HEK293 (cell line): ENCODE measurements around the gene SDCBP2.

ENCODE experiments used
- CTCF ChIA-PET: fragments of 350-600 bp; formaldehyde crosslinking; extraction: SDS; loops from one replicate; lab custom pipeline; 2021; ENCODE audit warnings: antibody characterized with exemption; lab: Yijun Ruan, JAX
- POLR2A ChIA-PET: fragments of 300-600 bp; formaldehyde crosslinking; extraction: SDS; loops from one replicate; lab custom pipeline; 2020; ENCODE audit warnings: antibody characterized with exemption, inconsistent platforms; lab: Yijun Ruan, JAX
- H3K27ac ChIP-seq: fragments of 200-500 bp; sonication (Bioruptor generic); 2 replicates; pipeline ENCODE4 v1.5.1; 2014; ENCODE audit warnings: low read depth, low read length, control low read depth, inconsistent platforms; ENCODE audit errors: extremely low read depth
- H3K36me3 ChIP-seq, 2 experiments: fragments of 200-500 bp in 1 of 2; sonication (Bioruptor generic) in 1 of 2; 1 replicate in 1 of 2; 2 replicates in 1 of 2; pipeline ENCODE4 v1.5.1; 2014 to 2017; ENCODE audit warnings: inconsistent platforms in 2 of 2, low read length in 2 of 2; ENCODE audit not compliant: control insufficient read depth in 2 of 2, insufficient read depth in 1 of 2
- H3K4me1 ChIP-seq: fragments of 200-500 bp; sonication (Bioruptor generic); 2 replicates; pipeline ENCODE4 v1.5.1; 2014; ENCODE audit warnings: mild to moderate bottlenecking, low read length, inconsistent platforms; ENCODE audit not compliant: control insufficient read depth, insufficient read depth
- H3K4me3 ChIP-seq: 2 replicates; pipeline ENCODE4 v1.5.1; 2011; ENCODE audit warnings: low read depth, mild to moderate bottlenecking, control low read depth, low read length, moderate library complexity
- H3K9me3 ChIP-seq: fragments of 200-500 bp; sonication (Bioruptor generic); 2 replicates; pipeline ENCODE4 v1.5.1; 2014; ENCODE audit warnings: low read depth, low read length, inconsistent platforms; ENCODE audit not compliant: control insufficient read depth, insufficient read depth
- KLF10 ChIP-seq: fragments of 450-650 bp; IDR thresholded peaks from 2 replicates; pipeline ENCODE4 v1.5.1; 2018; ENCODE audit warnings: missing biosample characterization, mild to moderate bottlenecking, missing genetic modification characterization
- TCF7L2 ChIP-seq: IDR thresholded peaks from 2 replicates; pipeline ENCODE4 v1.6.1; 2011; ENCODE audit warnings: low read depth, mild to moderate bottlenecking, inconsistent platforms, low read length, moderate library complexity, borderline replicate concordance
- YY1 ChIP-seq: fragments of 450-650 bp; formaldehyde crosslinking; IDR thresholded peaks from 2 replicates; pipeline ENCODE4 v1.5.1; 2018; ENCODE audit warnings: missing biosample characterization, missing genetic modification characterization
- ZBTB1 ChIP-seq: fragments of 450-650 bp; formaldehyde crosslinking; IDR thresholded peaks from 2 replicates; pipeline ENCODE4 v1.5.1; 2016; ENCODE audit warnings: missing biosample characterization, missing genetic modification characterization
- ZNF114 ChIP-seq: fragments of 450-650 bp; formaldehyde crosslinking; IDR thresholded peaks from 2 replicates; pipeline ENCODE4 v1.5.0; 2017; ENCODE audit warnings: missing biosample characterization, missing genetic modification characterization
- ZNF214 ChIP-seq: fragments of 450-650 bp; formaldehyde crosslinking; IDR thresholded peaks from 2 replicates; pipeline ENCODE4 v1.5.1; 2017; ENCODE audit warnings: missing biosample characterization, mild to moderate bottlenecking, missing genetic modification characterization, borderline replicate concordance
- ZNF266 ChIP-seq: fragments of 450-650 bp; formaldehyde crosslinking; IDR thresholded peaks from 2 replicates; pipeline ENCODE4 v1.5.1; 2016; ENCODE audit warnings: missing biosample characterization, missing genetic modification characterization, low read depth
- ZNF274 ChIP-seq, 2 experiments: fragments of 200-500 bp in 1 of 2; fragments of 450-650 bp in 1 of 2; sonication (Bioruptor generic) in 1 of 2; formaldehyde crosslinking in 1 of 2; IDR thresholded peaks; 2 replicates each; pipeline versions ENCODE4 v1.5.1 to v1.6.1; 2014 to 2016; ENCODE audit warnings: borderline replicate concordance in 1 of 2, inconsistent platforms in 1 of 2, low read length in 1 of 2, missing biosample characterization in 1 of 2, missing genetic modification characterization in 1 of 2
- ZNF292 ChIP-seq: fragments of 450-650 bp; formaldehyde crosslinking; IDR thresholded peaks from 2 replicates; pipeline ENCODE4 v1.5.1; 2016; ENCODE audit warnings: low read depth, missing biosample characterization, missing genetic modification characterization, borderline replicate concordance
- ZNF366 ChIP-seq: fragments of 450-650 bp; formaldehyde crosslinking; conservative IDR thresholded peaks from 2 replicates; pipeline ENCODE4 v1.5.1; 2016; ENCODE audit warnings: missing biosample characterization, missing genetic modification characterization
- ZNF555 ChIP-seq: fragments of 450-650 bp; formaldehyde crosslinking; conservative IDR thresholded peaks from 2 replicates; pipeline ENCODE4 v1.5.1; 2017; ENCODE audit warnings: missing biosample characterization, mild to moderate bottlenecking, missing genetic modification characterization, inconsistent platforms
- ZNF596 ChIP-seq: fragments of 450-650 bp; IDR thresholded peaks from 2 replicates; pipeline ENCODE4 v1.5.0; 2018; ENCODE audit warnings: missing biosample characterization, mild to moderate bottlenecking, missing genetic modification characterization, moderate library complexity
- ZNF600 ChIP-seq: fragments of 450-650 bp; formaldehyde crosslinking; IDR thresholded peaks from 2 replicates; pipeline ENCODE4 v1.5.1; 2016; ENCODE audit warnings: missing biosample characterization, missing genetic modification characterization
- ZNF707 ChIP-seq: fragments of 450-650 bp; formaldehyde crosslinking; IDR thresholded peaks from 2 replicates; pipeline ENCODE4 v1.5.1; 2016; ENCODE audit warnings: missing biosample characterization, missing genetic modification characterization
- ZNF76 ChIP-seq: fragments of 450-650 bp; formaldehyde crosslinking; IDR thresholded peaks from 2 replicates; pipeline ENCODE4; 2016; ENCODE audit warnings: low read depth, missing biosample characterization, missing genetic modification characterization, borderline replicate concordance
- TF ChIP-seq, protein P1 (sequence below): fragments of 450-650 bp; formaldehyde crosslinking; IDR thresholded peaks from 2 replicates; pipeline ENCODE4 v1.5.1; 2016; ENCODE audit warnings: missing biosample characterization, missing genetic modification characterization
- TF ChIP-seq, protein P2 (sequence below): fragments of 450-650 bp; formaldehyde crosslinking; IDR thresholded peaks from 2 replicates; pipeline ENCODE4 v1.5.1; 2016; ENCODE audit warnings: missing biosample characterization, missing genetic modification characterization
- TF ChIP-seq, protein P3 (sequence below): fragments of 450-650 bp; formaldehyde crosslinking; IDR thresholded peaks from 2 replicates; pipeline ENCODE4 v1.5.1; 2016; ENCODE audit warnings: missing biosample characterization, missing genetic modification characterization, low read depth
- TF ChIP-seq, protein P4 (sequence below): fragments of 450-650 bp; formaldehyde crosslinking; IDR thresholded peaks from 2 replicates; pipeline ENCODE4 v1.5.1; 2017; ENCODE audit warnings: missing biosample characterization, missing genetic modification characterization
- TF ChIP-seq, protein P5 (sequence below): fragments of 450-650 bp; formaldehyde crosslinking; conservative IDR thresholded peaks from 2 replicates; pipeline ENCODE4 v1.5.1; 2016; ENCODE audit warnings: low read depth, missing biosample characterization, missing genetic modification characterization

Gene SDCBP2

DNA sequence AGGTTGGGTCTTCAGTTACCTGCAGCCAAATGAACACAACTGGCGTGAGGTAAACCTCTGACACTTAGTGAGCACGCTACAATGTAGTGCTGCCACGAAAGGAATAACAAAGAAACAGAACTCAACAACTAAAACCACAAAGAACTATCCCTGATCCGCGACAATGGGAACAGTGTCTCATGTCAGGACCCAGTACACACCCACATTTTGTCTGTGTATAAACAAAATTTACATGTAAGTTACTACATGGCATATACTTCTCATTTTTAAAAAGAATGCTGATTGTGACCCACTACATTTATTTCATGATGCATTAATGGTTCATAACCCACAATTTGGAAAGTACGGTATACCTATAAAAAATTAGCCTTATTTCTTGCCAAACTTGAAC is 49.8 kb upstream of the SDCBP2 start:
- Histone ChIP-seq H3K27ac (no peak overlapping the region), H3K4me1 (peaks cover 55% of the 10 kb centered on the region), H3K4me3 (no peak overlapping the region), H3K9me3 (no peaks in the 10 kb centered on the region), H3K36me3 (peaks cover 8 to 25% of the 10 kb centered on the region in 2 experiments; a peak in 2 of 3 replicates)
- ChIA-PET POLR2A (no interaction called here), CTCF (no interaction called here)
- TF ChIP-seq ZNF274 (IDR thresholded peaks at IDR 0.05; ENCODE audit: low read length) (no peak), ZNF274 (tag by site-specific recombination; IDR thresholded peaks at IDR 0.05; ENCODE audit: borderline replicate concordance) (no peak), ZNF114 (no peak), YY1 (tag by site-specific recombination) (no peak), TCF7L2 (no peak), ZNF600 (tag by site-specific recombination) (no peak), ZNF76 (tag by site-specific recombination) (no peak), ZNF292 (tag by site-specific recombination) (no peak), ZNF596 (tag by site-specific recombination) (no peak)
- TF ChIP-seq, protein P1, sequence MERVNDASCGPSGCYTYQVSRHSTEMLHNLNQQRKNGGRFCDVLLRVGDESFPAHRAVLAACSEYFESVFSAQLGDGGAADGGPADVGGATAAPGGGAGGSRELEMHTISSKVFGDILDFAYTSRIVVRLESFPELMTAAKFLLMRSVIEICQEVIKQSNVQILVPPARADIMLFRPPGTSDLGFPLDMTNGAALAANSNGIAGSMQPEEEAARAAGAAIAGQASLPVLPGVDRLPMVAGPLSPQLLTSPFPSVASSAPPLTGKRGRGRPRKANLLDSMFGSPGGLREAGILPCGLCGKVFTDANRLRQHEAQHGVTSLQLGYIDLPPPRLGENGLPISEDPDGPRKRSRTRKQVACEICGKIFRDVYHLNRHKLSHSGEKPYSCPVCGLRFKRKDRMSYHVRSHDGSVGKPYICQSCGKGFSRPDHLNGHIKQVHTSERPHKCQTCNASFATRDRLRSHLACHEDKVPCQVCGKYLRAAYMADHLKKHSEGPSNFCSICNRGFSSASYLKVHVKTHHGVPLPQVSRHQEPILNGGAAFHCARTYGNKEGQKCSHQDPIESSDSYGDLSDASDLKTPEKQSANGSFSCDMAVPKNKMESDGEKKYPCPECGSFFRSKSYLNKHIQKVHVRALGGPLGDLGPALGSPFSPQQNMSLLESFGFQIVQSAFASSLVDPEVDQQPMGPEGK (tag by site-specific recombination): no peak
- TF ChIP-seq, protein P2, sequence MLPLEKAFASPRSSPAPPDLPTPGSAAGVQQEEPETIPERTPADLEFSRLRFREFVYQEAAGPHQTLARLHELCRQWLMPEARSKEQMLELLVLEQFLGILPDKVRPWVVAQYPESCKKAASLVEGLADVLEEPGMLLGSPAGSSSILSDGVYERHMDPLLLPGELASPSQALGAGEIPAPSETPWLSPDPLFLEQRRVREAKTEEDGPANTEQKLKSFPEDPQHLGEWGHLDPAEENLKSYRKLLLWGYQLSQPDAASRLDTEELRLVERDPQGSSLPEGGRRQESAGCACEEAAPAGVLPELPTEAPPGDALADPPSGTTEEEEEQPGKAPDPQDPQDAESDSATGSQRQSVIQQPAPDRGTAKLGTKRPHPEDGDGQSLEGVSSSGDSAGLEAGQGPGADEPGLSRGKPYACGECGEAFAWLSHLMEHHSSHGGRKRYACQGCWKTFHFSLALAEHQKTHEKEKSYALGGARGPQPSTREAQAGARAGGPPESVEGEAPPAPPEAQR (tag by site-specific recombination): no peak

DNA sequence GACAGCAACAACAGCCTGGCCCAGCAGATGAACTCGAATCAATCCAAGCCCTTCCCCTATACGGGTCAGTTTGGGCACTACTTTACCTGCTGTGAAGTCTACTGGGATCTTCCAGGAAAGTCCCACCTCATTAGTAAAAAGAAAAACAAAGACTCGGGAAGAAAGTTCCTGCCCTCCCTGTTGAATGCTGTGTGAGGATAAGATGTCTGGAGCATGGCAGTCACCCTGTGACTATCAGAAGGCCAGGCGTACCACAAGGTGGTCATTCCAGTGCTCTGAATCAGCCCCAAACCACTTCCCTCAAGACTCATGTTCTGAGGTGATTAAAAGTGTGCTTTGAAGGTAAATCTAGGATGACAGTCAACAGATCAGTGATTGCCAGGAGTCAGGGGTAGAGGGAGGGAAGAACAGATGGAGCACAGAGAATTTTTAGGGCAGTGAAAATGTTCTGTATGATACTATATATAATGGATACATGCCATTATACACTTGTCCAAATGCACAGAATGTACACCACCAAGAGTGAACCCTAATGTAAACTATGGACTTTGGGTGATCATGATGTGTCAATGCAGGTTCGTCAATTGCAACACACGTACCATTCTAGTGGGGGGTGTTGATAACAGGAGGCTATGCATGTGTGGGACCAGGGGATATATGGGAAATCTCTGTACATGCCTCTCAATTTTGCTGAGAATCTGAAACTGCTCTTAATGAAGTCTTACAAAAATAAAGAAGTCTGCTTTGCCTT is 49.2 kb upstream of the SDCBP2 start:
- CTCF ChIA-PET: interaction anchor here (0.6 to 1.2 kb wide), 3 partner anchors 13 to 1078 kb away, joined by 3 to 5 read pairs (median 4); no protein-coding TSS in a partner anchor
- H3K4me1 ChIP-seq: peaks cover 51% of the 10 kb centered on the region
- TF ChIP-seq ZNF555 (tag by site-specific recombination): no peak
- no peak for TF ChIP-seq KLF10
- no peak for TF ChIP-seq ZBTB1 (tag by site-specific recombination)
- no peak for TF ChIP-seq ZNF707
- TF ChIP-seq ZNF214 (tag by site-specific recombination): no peak
- TF ChIP-seq, protein P3, sequence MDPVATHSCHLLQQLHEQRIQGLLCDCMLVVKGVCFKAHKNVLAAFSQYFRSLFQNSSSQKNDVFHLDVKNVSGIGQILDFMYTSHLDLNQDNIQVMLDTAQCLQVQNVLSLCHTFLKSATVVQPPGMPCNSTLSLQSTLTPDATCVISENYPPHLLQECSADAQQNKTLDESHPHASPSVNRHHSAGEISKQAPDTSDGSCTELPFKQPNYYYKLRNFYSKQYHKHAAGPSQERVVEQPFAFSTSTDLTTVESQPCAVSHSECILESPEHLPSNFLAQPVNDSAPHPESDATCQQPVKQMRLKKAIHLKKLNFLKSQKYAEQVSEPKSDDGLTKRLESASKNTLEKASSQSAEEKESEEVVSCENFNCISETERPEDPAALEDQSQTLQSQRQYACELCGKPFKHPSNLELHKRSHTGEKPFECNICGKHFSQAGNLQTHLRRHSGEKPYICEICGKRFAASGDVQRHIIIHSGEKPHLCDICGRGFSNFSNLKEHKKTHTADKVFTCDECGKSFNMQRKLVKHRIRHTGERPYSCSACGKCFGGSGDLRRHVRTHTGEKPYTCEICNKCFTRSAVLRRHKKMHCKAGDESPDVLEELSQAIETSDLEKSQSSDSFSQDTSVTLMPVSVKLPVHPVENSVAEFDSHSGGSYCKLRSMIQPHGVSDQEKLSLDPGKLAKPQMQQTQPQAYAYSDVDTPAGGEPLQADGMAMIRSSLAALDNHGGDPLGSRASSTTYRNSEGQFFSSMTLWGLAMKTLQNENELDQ: no peak
- TF ChIP-seq, protein P4, sequence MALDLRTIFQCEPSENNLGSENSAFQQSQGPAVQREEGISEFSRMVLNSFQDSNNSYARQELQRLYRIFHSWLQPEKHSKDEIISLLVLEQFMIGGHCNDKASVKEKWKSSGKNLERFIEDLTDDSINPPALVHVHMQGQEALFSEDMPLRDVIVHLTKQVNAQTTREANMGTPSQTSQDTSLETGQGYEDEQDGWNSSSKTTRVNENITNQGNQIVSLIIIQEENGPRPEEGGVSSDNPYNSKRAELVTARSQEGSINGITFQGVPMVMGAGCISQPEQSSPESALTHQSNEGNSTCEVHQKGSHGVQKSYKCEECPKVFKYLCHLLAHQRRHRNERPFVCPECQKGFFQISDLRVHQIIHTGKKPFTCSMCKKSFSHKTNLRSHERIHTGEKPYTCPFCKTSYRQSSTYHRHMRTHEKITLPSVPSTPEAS: no peak
- TF ChIP-seq, protein P5, sequence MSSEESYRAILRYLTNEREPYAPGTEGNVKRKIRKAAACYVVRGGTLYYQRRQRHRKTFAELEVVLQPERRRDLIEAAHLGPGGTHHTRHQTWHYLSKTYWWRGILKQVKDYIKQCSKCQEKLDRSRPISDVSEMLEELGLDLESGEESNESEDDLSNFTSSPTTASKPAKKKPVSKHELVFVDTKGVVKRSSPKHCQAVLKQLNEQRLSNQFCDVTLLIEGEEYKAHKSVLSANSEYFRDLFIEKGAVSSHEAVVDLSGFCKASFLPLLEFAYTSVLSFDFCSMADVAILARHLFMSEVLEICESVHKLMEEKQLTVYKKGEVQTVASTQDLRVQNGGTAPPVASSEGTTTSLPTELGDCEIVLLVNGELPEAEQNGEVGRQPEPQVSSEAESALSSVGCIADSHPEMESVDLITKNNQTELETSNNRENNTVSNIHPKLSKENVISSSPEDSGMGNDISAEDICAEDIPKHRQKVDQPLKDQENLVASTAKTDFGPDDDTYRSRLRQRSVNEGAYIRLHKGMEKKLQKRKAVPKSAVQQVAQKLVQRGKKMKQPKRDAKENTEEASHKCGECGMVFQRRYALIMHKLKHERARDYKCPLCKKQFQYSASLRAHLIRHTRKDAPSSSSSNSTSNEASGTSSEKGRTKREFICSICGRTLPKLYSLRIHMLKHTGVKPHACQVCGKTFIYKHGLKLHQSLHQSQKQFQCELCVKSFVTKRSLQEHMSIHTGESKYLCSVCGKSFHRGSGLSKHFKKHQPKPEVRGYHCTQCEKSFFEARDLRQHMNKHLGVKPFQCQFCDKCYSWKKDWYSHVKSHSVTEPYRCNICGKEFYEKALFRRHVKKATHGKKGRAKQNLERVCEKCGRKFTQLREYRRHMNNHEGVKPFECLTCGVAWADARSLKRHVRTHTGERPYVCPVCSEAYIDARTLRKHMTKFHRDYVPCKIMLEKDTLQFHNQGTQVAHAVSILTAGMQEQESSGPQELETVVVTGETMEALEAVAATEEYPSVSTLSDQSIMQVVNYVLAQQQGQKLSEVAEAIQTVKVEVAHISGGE (tag by site-specific recombination): no peak
- no peak for TF ChIP-seq ZNF266 (tag by site-specific recombination)
- TF ChIP-seq TCF7L2: no peak
- TF ChIP-seq ZNF366 (tag by site-specific recombination): no peak
- POLR2A ChIA-PET: no interaction called here
- H3K4me3 ChIP-seq: no peak overlapping the region
- H3K9me3 ChIP-seq: no peaks in the 10 kb centered on the region
- H3K36me3 ChIP-seq: peaks cover 8 to 31% of the 10 kb centered on the region in 2 experiments; a peak in 2 of 3 replicates
- no peak overlapping the region for H3K27ac ChIP-seq
